ENCODE results near the gene APOL2.

DNA sequence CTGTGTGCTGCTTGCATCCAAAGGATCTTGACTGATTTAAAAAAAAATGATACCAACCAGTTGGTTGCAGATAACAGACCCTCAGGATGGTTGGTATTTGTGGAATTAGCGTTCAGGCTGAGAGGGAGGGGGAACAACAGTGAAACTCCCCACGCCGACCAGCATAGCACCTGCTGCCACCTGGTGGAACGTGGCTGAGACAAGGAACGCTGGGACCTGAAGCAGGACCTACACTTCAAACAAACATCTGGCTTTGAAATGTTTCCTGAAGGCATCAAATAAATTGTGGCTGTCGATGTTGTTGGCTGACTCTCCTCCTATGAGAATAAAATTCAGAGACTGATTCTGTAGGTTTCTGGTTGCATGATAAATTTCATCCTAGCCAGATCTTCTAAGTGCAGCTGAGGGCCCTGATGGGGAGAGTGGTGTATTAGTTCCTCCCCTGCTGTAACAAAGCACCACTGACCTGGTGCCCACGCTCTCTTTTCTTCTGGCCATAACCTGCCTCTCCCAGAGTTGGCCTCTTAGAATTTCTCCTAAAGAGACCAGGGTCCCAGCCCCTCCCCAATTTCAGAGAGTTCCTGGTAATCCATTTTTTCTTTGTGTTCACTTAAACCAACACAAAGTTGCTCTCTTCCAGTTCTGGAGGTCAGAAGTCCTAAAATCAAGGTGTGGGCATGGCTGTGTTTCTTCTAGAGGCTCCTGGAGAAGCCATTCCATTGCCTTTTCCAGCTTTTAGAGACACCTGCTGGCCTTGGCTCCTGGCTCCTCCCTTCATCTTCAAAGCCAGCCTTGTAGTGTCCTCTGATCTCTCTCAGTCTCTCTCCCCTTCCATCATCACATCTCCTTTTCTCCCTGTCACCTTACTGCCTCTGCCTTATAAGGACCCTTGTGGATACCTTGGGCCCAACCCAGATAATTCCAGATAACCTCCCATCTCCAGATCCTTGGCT is 17.3 kb downstream of the APOL2 start:
- TF ChIP-seq, protein P1, sequence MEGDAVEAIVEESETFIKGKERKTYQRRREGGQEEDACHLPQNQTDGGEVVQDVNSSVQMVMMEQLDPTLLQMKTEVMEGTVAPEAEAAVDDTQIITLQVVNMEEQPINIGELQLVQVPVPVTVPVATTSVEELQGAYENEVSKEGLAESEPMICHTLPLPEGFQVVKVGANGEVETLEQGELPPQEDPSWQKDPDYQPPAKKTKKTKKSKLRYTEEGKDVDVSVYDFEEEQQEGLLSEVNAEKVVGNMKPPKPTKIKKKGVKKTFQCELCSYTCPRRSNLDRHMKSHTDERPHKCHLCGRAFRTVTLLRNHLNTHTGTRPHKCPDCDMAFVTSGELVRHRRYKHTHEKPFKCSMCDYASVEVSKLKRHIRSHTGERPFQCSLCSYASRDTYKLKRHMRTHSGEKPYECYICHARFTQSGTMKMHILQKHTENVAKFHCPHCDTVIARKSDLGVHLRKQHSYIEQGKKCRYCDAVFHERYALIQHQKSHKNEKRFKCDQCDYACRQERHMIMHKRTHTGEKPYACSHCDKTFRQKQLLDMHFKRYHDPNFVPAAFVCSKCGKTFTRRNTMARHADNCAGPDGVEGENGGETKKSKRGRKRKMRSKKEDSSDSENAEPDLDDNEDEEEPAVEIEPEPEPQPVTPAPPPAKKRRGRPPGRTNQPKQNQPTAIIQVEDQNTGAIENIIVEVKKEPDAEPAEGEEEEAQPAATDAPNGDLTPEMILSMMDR (IDR thresholded peaks at IDR 0.05): peak; percentile 17 to 62
- no peak for TF ChIP-seq POLR2AphosphoS5 (IDR thresholded peaks at IDR 0.05)
- TF ChIP-seq EP300 (IDR thresholded peaks at IDR 0.05): no peak

All from suprapubic skin (tissue), 4 donors.